Natural killer cell (primary cell): ENCODE data around the gene CLK3. TPM values are rescaled to one million over a fixed set of nuclear protein-coding genes. Genes with fewer than 3 reads are reported as not detected.

Source experiments
- ATAC-seq, 3 donors: fragments of 150-1000 bp in 2 of 3; fragments of 200-7000 bp in 1 of 3; cut with Tn5 transposase; 1 replicate in 1 of 3; 2 replicates in 2 of 3; pipeline ENCODE4 v1.10.0; 2021; ENCODE audit warnings: mild to moderate bottlenecking in 2 of 3, moderate library complexity in 2 of 3
- DNase-seq, 2 donors: peaks; one replicate each; pipeline versions ENCODE4 v3.0.0 to v3.0.0-alpha.2; 2013 to 2021; ENCODE audit warnings: mixed read lengths in 1 of 2
- H3K27ac ChIP-seq: one replicate; pipeline ENCODE4 v1.5.1; 2013; ENCODE audit warnings: mild to moderate bottlenecking, low read length
- H3K27me3 ChIP-seq: one replicate; pipeline ENCODE4 v1.6.1; 2013; ENCODE audit warnings: low read length; ENCODE audit not compliant: control insufficient read depth, insufficient read depth
- H3K36me3 ChIP-seq: one replicate; pipeline ENCODE4 v1.6.1; 2013; ENCODE audit warnings: low read length; ENCODE audit not compliant: control insufficient read depth, insufficient read depth
- H3K4me1 ChIP-seq: one replicate; pipeline ENCODE4 v1.6.1; 2013; ENCODE audit warnings: low read length; ENCODE audit not compliant: control insufficient read depth, insufficient read depth
- H3K4me3 ChIP-seq: one replicate; pipeline ENCODE4 v1.5.1; 2013; ENCODE audit warnings: low read length
- H3K9me3 ChIP-seq: one replicate; pipeline ENCODE4 v1.6.1; 2013; ENCODE audit warnings: low read length; ENCODE audit not compliant: control insufficient read depth, insufficient read depth
- H3K27ac Mint-ChIP-seq, 2 donors: one replicate each; pipeline ENCODE4 v1.8.0; 2022; ENCODE audit warnings: mild to moderate bottlenecking in 2 of 2, mixed read lengths in 2 of 2, moderate library complexity in 1 of 2
- H3K27me3 Mint-ChIP-seq, 2 donors: one replicate each; pipeline ENCODE4 v1.8.0; 2022; ENCODE audit warnings: low read depth in 2 of 2, mixed read lengths in 2 of 2
- H3K36me3 Mint-ChIP-seq: one replicate; pipeline ENCODE4 v1.8.0; 2022; ENCODE audit warnings: mixed read lengths
- H3K4me1 Mint-ChIP-seq, 2 donors: one replicate each; pipeline ENCODE4 v1.8.0; 2022; ENCODE audit warnings: mixed read lengths in 2 of 2
- H3K4me3 Mint-ChIP-seq: one replicate; pipeline ENCODE4 v1.8.0; 2022; ENCODE audit warnings: mild to moderate bottlenecking, moderate library complexity, mixed read lengths
- H3K9me3 Mint-ChIP-seq, 2 donors: one replicate each; pipeline ENCODE4 v1.8.0; 2022; ENCODE audit warnings: mixed read lengths in 2 of 2
- CTCF ChIP-seq: fragments of 200-600 bp; IDR thresholded peaks from one replicate; pipeline ENCODE4 v1.8.0; 2022; ENCODE audit warnings: antibody characterized with exemption
- WGBS: methylation state at CpG from one replicate; pipeline ENCODE4 v1.1.7; 2013; ENCODE audit warnings: missing lambda C conversion rate; ENCODE audit not compliant: insufficient coverage; 5-methylcytosine and 5-hydroxymethylcytosine counted together
- intact Hi-C: fragments of 100-400 bp; cut with micrococcal nuclease; formaldehyde crosslinking; loops from one replicate; pipeline ENCODE4 v1.14.2; 2022
- total RNA-seq, 4 donors: library from RNA; stranded (reverse); fragments of 120-200 nt in 1 of 4; gene quantifications; one replicate each; pipeline versions ENCODE4 v1.2.3 to v1.2.4, GENCODE V29; 2013 to 2022

CLK3 gene
- total RNA-seq, 3 donors from 2014 or later (not counting 1 experiment from before 2014, with no cell fraction given), result 288 to 298 (median 293) TPM

GRCh38 chr15:74621936-74622335, 6.3 kb downstream of the CLK3 start:
- H3K9me3 ChIP-seq, result no peaks in the 10 kb centered on the region
- H3K27me3 Mint-ChIP-seq, result no peaks in the 10 kb centered on the region
- no peaks in the 10 kb centered on the region for H3K27me3 ChIP-seq
- no peaks in the 10 kb centered on the region for H3K9me3 Mint-ChIP-seq
- 94% methylated on average over 18 of the region's 21 CpGs for WGBS
- TF ChIP-seq CTCF, result no peak
- peaks cover 83% of the 10 kb centered on the region for H3K36me3 ChIP-seq
- H3K27ac ChIP-seq, result no peak overlapping the region
- intact Hi-C loops, result no loop called here
- H3K4me3 Mint-ChIP-seq, result no peak overlapping the region
- peaks cover 46% of the 10 kb centered on the region for H3K4me1 ChIP-seq
- H3K36me3 Mint-ChIP-seq, result no peaks in the 10 kb centered on the region
- no peak overlapping the region for H3K4me3 ChIP-seq
- ATAC-seq (no peak), DNase-seq (no peak)
- H3K27ac Mint-ChIP-seq, result no peak overlapping the region
- H3K4me1 Mint-ChIP-seq, result peaks cover 42 to 54% of the 10 kb centered on the region in 2 donors

GRCh38 chr15:74622758-74623157, 7.1 kb downstream of the CLK3 start:
- H3K27me3 Mint-ChIP-seq, result no peaks in the 10 kb centered on the region
- H3K4me1 ChIP-seq, result peaks cover 47% of the 10 kb centered on the region
- H3K4me3 Mint-ChIP-seq, result no peak overlapping the region
- intact Hi-C loops, result no loop called here
- no peaks in the 10 kb centered on the region for H3K9me3 Mint-ChIP-seq
- H3K4me3 ChIP-seq, result no peak overlapping the region
- H3K9me3 ChIP-seq, result no peaks in the 10 kb centered on the region
- ATAC-seq, result no peak
- no peak overlapping the region for H3K27ac Mint-ChIP-seq
- H3K27me3 ChIP-seq, result no peaks in the 10 kb centered on the region
- H3K4me1 Mint-ChIP-seq, result peaks cover 34 to 45% of the 10 kb centered on the region in 2 donors
- 95% methylated on average over 2 of the region's 3 CpGs for WGBS
- no peaks in the 10 kb centered on the region for H3K36me3 Mint-ChIP-seq
- peaks cover 91% of the 10 kb centered on the region for H3K36me3 ChIP-seq
- TF ChIP-seq CTCF, result no peak
- DNase-seq, result no peak
- no peak overlapping the region for H3K27ac ChIP-seq

GRCh38 chr15:74624020-74624602, 8.5 kb downstream of the CLK3 start:
- Mint-ChIP-seq H3K27me3 (no peaks in the 10 kb centered on the region), H3K36me3 (no peaks in the 10 kb centered on the region), H3K4me1 (peaks cover 21 to 32% of the 10 kb centered on the region in 2 donors), H3K9me3 (no peaks in the 10 kb centered on the region), H3K27ac (no peak overlapping the region), H3K4me3 (no peak overlapping the region)
- Histone ChIP-seq H3K4me1 (peaks cover 35% of the 10 kb centered on the region), H3K27ac (no peak overlapping the region), H3K27me3 (no peaks in the 10 kb centered on the region), H3K9me3 (no peaks in the 10 kb centered on the region), H3K36me3 (peaks cover 100% of the 10 kb centered on the region), H3K4me3 (no peak overlapping the region)
- no peak for TF ChIP-seq CTCF
- DNase-seq, result no peak
- ATAC-seq, result no peak
- intact Hi-C loops, result no loop called here
- 94% methylated on average over 7 of the region's 7 CpGs for WGBS

GRCh38 chr15:74625693-74626092, 10.1 kb downstream of the CLK3 start:
- Histone ChIP-seq H3K4me3 (no peak overlapping the region), H3K27me3 (no peaks in the 10 kb centered on the region), H3K9me3 (no peaks in the 10 kb centered on the region), H3K27ac (no peak overlapping the region), H3K36me3 (peaks cover 96% of the 10 kb centered on the region), H3K4me1 (peaks cover 35% of the 10 kb centered on the region)
- intact Hi-C loops, result no loop called here
- no peaks in the 10 kb centered on the region for H3K9me3 Mint-ChIP-seq
- H3K36me3 Mint-ChIP-seq, result no peaks in the 10 kb centered on the region
- no peak overlapping the region for H3K4me3 Mint-ChIP-seq
- no peaks in the 10 kb centered on the region for H3K27me3 Mint-ChIP-seq
- WGBS, result 90% methylated on average over 6 of the region's 6 CpGs
- peaks cover 15 to 17% of the 10 kb centered on the region in 2 donors for H3K4me1 Mint-ChIP-seq
- ATAC-seq (no peak), DNase-seq (no peak)
- H3K27ac Mint-ChIP-seq, result peak overlapping the region in 1 of 2 donors; percentile 16
- TF ChIP-seq CTCF, result no peak
